Muscle of leg (tissue), 16 donors: ENCODE data around the gene BRSK2. TPM values are rescaled to one million over a fixed set of nuclear protein-coding genes. Genes with fewer than 3 reads are reported as not detected.
"Not testable (repeated sequence)": the region's sequence is repeated elsewhere in the genome, so short reads cannot be mapped to it uniquely, and the experiment has no call there.

ENCODE experiments used
- DNase-seq: peaks from one replicate; pipeline ENCODE4 v3.0.0; 2013
- H3K27ac ChIP-seq: one replicate; pipeline ENCODE4 v1.5.1; 2013; ENCODE audit warnings: mild to moderate bottlenecking, low read length, control low read depth
- H3K27me3 ChIP-seq: one replicate; pipeline ENCODE4 v1.6.1; 2013; ENCODE audit warnings: low read length; ENCODE audit not compliant: control insufficient read depth, insufficient read depth
- H3K36me3 ChIP-seq: one replicate; pipeline ENCODE4 v1.6.1; 2013; ENCODE audit warnings: low read length; ENCODE audit not compliant: control insufficient read depth, insufficient read depth
- H3K4me1 ChIP-seq: one replicate; pipeline ENCODE4 v1.6.1; 2013; ENCODE audit warnings: low read length; ENCODE audit not compliant: control insufficient read depth, insufficient read depth
- H3K4me3 ChIP-seq: one replicate; pipeline ENCODE4 v1.5.1; 2013; ENCODE audit warnings: low read length, control low read depth
- H3K9me3 ChIP-seq: replicated peaks from 2 replicates; pipeline ENCODE4 v1.6.1; 2013; ENCODE audit warnings: low read depth, low read length; ENCODE audit not compliant: control insufficient read depth
- WGBS: methylation state at CpG from one replicate; pipeline ENCODE4 v1.1.5; 2013; ENCODE audit warnings: missing lambda C conversion rate; ENCODE audit not compliant: insufficient coverage; 5-methylcytosine and 5-hydroxymethylcytosine counted together
- long read RNA-seq, 11 donors: transcript quantifications; one replicate each; lab custom pipeline, GENCODE V29; 2026
- polyA plus RNA-seq, 8 donors: library from polyadenylated mRNA; unstranded; fragments of 120-200 nt; gene quantifications; one replicate each; pipeline versions ENCODE4 v1.2.1 to v1.2.3, GENCODE V29; 2013; ENCODE audit warnings: inconsistent platforms in 1 of 8, low replicate concordance in 1 of 8; ENCODE audit not compliant: insufficient read length in 8 of 8, insufficient read depth in 1 of 8
- total RNA-seq: library from RNA; stranded (reverse); fragments of 120-200 nt; gene quantifications from one replicate; pipeline ENCODE4 v1.2.4, GENCODE V29; 2013

BRSK2 gene
- 0.44 TPM for total RNA-seq
- 1 to 10 TPM in 5 of 8 donors, under 1 TPM in 3; 0.93 to 2.3 (median 1.3) TPM for polyA plus RNA-seq
- long read RNA-seq, donor 1 = 0 reads
- long read RNA-seq, donor 2 = 0 reads
- long read RNA-seq, donor 3 = 0 reads
- long read RNA-seq, donor 4 = 0 reads
- long read RNA-seq, donor 5 = 0 reads
- long read RNA-seq, donor 6 = 0 reads
- long read RNA-seq, donor 7 = 0 reads
- long read RNA-seq, donor 8 = 0 reads
- long read RNA-seq, donor 9 = 0 reads
- long read RNA-seq, donor 10 = 0 reads
- long read RNA-seq, donor 11 = 0 reads

GRCh38 chr11:1389932-1390568 is at the start of gene BRSK2:
BRSK2 (plus strand) TSS chr11:1389934; CDS start chr11:1390285, 351 bp downstream.
- Histone ChIP-seq H3K36me3 (no peaks in the 10 kb centered on the region), H3K4me3 (peak within 1 kb of the TSS; percentile 51), H3K9me3 (no peaks in the 10 kb centered on the region), H3K4me1 (peaks cover 15% of the 10 kb centered on the region), H3K27ac (no peak within 1 kb of the TSS), H3K27me3 (peaks cover 49% of the 10 kb centered on the region)
- under 1% methylated on average over 119 of the region's 119 CpGs for WGBS
- no peak for DNase-seq

- no peak for DNase-seq
- H3K9me3 ChIP-seq = no peaks in the 10 kb centered on the region
- 70% methylated on average over 12 of the region's 12 CpGs for WGBS
- H3K27me3 ChIP-seq = peaks cover 32% of the 10 kb centered on the region
- no peaks in the 10 kb centered on the region for H3K36me3 ChIP-seq
- H3K4me1 ChIP-seq = peaks cover 13% of the 10 kb centered on the region
- H3K27ac ChIP-seq = no peak overlapping the region
- H3K4me3 ChIP-seq = no peak overlapping the region
Observed at GRCh38 chr11:1340111-1340510, 49.6 kb upstream of the BRSK2 start.

DNA sequence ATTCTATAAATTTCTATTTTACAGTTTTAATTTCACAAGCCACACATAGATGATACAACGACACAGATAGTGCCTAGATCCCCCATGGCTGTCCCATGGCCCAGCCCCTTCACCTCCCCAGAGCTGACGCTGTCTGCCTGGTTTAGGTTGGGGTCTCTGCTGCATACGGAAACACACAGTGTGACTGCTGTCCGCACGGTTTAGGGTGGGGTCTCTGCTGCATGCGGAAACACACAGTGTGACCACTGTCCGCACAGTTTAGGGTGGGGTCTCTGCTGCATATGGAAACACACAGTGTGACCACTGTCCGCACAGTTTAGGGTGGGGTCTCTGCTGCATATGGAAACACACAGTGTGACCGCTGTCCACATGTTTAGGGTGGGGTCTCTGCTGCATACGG is 48.5 kb upstream of the BRSK2 start:
- not testable (repeated sequence) for H3K36me3 ChIP-seq, H3K9me3 ChIP-seq, H3K27ac ChIP-seq, H3K4me1 ChIP-seq, DNase-seq, H3K4me3 ChIP-seq
- H3K27me3 ChIP-seq = peaks cover 22% of the 10 kb centered on the region
- WGBS = 89% methylated on average over 6 of the region's 10 CpGs

GRCh38 chr11:1341928-1342524 is 47.7 kb upstream of the BRSK2 start:
- DNase-seq = peak; percentile 54
- Histone ChIP-seq H3K9me3 (no peaks in the 10 kb centered on the region), H3K27ac (no peak overlapping the region), H3K36me3 (no peaks in the 10 kb centered on the region), H3K4me1 (no peaks in the 10 kb centered on the region), H3K4me3 (no peak overlapping the region), H3K27me3 (peaks cover 17% of the 10 kb centered on the region)
- WGBS = 58% methylated on average over 11 of the region's 17 CpGs

- Histone ChIP-seq H3K9me3 (no peaks in the 10 kb centered on the region), H3K27me3 (peaks cover 11% of the 10 kb centered on the region), H3K27ac (no peak overlapping the region), H3K36me3 (no peaks in the 10 kb centered on the region), H3K4me3 (no peak overlapping the region), H3K4me1 (no peaks in the 10 kb centered on the region)
- 78% methylated on average over 8 of the region's 10 CpGs for WGBS
- DNase-seq = no peak
Observed at GRCh38 chr11:1342946-1343345, 46.8 kb upstream of the BRSK2 start.

- H3K9me3 ChIP-seq = no peaks in the 10 kb centered on the region
- no peaks in the 10 kb centered on the region for H3K4me1 ChIP-seq
- no peaks in the 10 kb centered on the region for H3K36me3 ChIP-seq
- H3K27ac ChIP-seq = no peak overlapping the region
- peaks cover 12% of the 10 kb centered on the region for H3K27me3 ChIP-seq
- H3K4me3 ChIP-seq = no peak overlapping the region
- DNase-seq = no peak
- 79% methylated on average over 24 of the region's 25 CpGs for WGBS
Observed at GRCh38 chr11:1343391-1344055, 46.2 kb upstream of the BRSK2 start.

DNA sequence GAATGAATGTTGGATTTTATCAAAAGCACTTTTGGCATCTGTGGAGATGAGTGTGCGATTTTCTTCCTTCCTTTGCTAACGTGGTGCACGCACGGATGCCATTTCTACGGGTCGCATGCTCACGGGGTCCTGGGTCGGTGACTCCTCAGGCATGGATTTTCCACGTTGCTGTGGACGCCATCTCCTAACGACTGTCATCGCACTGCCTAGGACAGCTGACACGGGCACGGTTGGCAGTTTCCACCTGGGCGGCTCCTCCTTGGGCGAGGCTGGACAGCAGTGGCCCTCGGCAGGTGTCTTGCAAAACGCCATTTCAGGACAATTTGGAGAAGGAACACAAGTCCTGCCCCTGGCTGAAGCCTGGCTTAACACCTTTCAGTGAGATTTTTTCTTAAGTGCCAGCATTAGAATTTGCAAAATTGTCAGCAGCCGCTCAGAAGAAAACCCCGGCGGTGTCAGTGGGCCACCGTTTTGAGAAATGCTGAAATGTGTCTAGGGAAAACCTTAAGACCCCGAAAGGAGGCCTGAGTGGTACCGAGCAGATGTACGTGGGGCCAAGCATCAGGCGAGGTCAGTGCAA is 45.6 kb upstream of the BRSK2 start:
- Histone ChIP-seq H3K4me3 (no peak overlapping the region), H3K27me3 (peaks cover 14% of the 10 kb centered on the region), H3K9me3 (no peaks in the 10 kb centered on the region), H3K27ac (no peak overlapping the region), H3K4me1 (no peaks in the 10 kb centered on the region), H3K36me3 (no peaks in the 10 kb centered on the region)
- WGBS = 80% methylated on average over 26 of the region's 26 CpGs
- no peak for DNase-seq

DNA sequence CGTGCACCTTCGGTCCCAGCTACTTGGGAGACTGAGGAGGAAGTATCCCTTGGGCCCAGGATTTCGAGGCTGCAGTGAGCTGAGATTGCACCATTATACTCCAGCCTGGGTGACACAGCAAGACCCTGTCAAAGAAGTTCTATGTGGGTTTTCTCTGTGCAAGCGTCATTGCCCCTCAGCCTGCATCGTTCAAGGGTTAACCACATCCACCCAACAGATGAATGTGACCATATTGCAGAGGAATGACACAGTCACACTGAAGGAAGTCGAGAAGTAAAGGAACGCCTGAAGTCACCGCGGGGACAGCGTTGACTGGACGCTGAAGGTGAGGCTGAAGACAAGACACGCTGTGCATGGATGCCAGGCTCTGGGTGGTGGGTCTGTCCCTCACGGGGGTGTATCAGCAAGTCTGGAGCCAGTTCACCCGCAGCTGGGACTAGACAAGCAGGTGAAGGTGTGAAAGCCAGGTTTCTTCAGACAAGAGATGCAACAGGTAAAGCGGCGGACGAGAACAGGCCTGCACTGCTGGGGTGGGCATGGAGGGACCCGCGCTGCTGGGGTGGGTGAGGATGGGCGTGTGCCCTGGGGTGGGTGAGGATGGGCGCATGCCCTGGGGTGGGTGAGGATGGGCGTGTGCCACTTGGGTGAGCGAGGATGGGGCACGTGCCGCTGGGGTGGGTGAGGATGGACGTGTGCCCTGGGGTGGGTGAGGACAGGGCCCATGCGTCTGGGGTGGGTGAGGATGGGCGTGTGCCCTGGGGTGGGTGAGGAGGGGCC is 43.8 kb upstream of the BRSK2 start:
- WGBS = 88% methylated on average over 23 of the region's 28 CpGs
- no peak overlapping the region for H3K27ac ChIP-seq
- H3K4me3 ChIP-seq = no peak overlapping the region
- H3K27me3 ChIP-seq = peaks cover 23% of the 10 kb centered on the region
- H3K4me1 ChIP-seq = no peaks in the 10 kb centered on the region
- no peaks in the 10 kb centered on the region for H3K9me3 ChIP-seq
- H3K36me3 ChIP-seq = no peaks in the 10 kb centered on the region
- no peak for DNase-seq

GRCh38 chr11:1346669-1347390 is 42.9 kb upstream of the BRSK2 start:
- no peak overlapping the region for H3K27ac ChIP-seq
- no peak for DNase-seq
- 81% methylated on average over 26 of the region's 28 CpGs for WGBS

More at GRCh38 chr11:1346669-1347390, 42.9 kb upstream of the BRSK2 start:
- Histone ChIP-seq H3K27me3 (peaks cover 23% of the 10 kb centered on the region), H3K9me3 (no peaks in the 10 kb centered on the region), H3K4me3 (no peak overlapping the region), H3K4me1 (no peaks in the 10 kb centered on the region), H3K36me3 (no peaks in the 10 kb centered on the region)
